GM21723 (cell line): Measurements from ENCODE around the gene C10orf90.

Source experiments
- ATAC-seq: cut with Tn5 transposase; IDR thresholded peaks from one replicate; pipeline ENCODE4 v1.9.1; 2021; ENCODE audit warnings: mild to moderate bottlenecking, moderate library complexity; ENCODE audit not compliant: unreplicated experiment

C10orf90 gene

DNA sequence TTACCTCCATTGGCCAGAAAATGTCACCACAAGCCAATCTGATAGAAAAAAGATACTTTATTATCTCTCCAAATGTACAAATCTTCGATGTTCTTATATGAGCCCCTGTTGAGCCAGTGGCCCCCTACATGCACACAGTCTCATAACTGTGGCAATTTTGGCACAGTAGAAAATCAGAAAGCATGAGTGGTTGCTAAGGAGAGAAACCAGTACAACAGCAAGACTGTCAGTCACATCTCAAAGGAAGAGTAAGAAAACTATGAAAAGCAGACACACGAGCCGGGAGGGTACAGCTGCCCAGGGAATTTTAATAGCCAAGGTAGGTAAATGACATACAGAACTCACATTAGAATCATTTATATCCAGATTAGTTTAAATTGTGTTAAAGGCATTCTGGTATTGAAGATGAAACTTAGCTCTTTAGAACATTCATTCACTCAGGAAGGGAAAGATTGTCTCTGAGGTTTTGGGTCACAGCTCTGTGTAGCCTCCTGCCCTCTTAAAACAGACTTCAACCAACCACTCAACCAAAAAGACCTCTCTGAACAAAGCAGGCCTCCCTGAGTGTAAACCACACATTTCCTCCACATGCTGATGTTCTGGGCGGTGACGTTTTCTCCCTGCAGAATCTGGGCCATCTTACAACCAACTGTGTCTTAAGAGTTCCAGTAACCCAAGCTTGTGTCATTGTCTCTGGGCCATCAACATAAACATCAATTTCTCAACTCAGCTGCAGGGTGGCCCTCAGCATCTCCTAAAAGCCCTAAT lies 201.4 kb downstream of the C10orf90 start:
- ATAC-seq, result no peak

GRCh38 chr10:126468467-126468866 lies 202.0 kb downstream of the C10orf90 start:
- no peak for ATAC-seq

GRCh38 chr10:126465771-126466170 lies 204.7 kb downstream of the C10orf90 start:
- no peak for ATAC-seq

DNA sequence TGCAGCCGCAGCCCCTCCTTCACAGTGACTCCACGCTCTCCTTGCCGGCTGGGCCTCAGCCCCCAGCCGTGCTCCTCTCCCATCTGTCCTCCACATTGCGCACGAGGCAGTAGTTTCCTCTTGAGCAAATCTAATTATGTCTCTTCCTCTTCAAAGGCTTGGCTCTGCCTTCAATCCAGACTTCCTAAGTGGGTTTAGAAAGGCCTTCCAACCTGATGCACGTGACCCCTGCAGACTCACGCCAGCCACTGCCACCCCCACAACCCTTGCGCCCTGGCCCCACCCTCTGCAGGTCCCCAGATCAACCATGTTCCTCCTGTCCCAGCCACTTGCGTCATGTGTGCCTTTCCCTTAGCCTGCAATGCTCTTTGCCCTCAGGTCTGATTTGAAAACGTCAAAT lies 207.2 kb downstream of the C10orf90 start:
- ATAC-seq, result no peak

- ATAC-seq, result no peak
Measured at GRCh38 chr10:126461289-126461940, 209.1 kb downstream of the C10orf90 start.

DNA sequence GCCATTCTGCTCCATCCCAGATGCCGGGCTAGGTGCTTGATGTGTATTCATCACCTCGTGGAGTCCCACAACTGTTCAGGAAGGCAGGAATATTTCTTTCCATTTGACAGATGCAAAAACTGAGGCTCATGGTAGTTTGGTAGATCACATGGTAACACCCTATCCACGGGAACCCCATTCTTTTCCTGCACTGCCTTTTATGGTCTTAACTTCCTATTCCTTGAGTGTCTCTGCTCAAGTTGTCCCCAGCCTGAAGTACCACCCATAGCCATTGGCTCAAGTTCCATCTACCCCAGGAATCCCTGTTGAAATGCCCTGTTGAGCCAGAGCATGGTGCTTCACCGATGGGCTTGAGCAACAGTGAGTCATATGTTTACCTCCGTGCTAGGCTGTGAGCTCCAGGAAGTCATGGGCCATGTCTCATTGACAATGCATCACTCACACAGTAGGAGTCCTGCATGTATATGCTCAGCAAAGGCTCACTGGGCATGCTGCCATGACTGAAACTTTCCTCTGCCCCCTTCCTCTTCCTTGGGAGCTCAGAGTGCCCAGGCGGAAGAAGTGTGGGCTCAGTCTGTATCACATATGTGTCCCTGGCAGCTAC lies 210.5 kb downstream of the C10orf90 start:
- no peak for ATAC-seq

DNA sequence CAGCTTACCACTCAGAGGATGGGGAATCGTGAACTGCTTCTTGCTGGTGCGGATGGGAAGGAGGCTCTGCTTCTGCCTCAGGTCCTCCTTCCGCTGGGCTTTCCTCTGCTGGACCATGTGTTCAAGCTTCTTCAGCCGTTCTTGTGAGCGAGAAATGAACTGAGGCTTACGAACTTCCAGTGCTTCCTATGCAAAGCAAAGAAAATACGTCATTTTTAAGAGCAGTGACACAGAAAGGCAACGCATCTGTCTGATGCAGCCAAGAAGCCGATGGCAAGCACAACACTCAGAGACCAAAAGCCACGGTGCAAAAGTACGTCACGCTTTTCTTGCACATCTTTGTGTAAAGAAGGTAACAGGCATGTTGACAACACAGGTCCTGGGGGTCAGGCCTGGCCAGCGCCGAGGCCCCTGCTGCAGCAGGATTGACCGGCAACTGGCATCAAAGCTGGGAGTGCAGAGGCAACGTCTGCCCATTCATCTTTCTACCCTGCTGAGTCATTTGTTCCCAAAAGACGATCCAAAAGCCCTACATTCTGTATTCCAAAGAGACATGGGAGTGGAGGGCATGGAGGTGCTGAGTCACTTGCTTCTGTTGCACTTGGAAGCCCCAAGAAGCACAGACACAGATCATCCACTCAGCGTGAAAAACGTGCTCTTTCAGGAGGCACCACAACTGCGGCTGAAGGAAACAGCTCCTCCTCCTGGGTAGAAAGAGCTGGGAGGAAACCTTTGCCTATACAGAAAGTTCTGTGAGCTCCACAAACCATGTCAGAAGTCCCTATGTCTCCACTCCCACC lies 211.3 kb downstream of the C10orf90 start:
- ATAC-seq, result no peak

- ATAC-seq, result no peak
Measured at GRCh38 chr10:126458466-126458865, 212.0 kb downstream of the C10orf90 start.

DNA sequence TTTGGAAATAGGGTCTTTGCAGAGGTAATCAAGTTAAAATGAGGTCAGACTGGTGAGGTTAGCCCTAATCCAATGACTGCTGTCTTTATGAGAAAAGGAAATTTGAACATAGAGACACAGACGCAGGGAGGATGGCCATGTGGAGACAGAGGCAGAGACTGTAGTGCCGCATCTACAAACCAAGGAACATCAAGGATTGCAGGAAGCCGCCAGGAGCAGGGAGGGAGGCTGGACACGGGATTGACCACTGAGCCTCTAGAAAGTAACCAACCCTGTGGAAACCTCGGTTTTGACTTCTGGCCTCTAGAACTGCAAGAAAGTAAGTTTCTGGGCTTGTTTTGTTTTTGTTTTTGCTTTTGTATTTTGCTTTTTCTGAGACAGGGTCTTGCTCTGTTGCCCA lies 213.9 kb downstream of the C10orf90 start:
- ATAC-seq, result no peak

DNA sequence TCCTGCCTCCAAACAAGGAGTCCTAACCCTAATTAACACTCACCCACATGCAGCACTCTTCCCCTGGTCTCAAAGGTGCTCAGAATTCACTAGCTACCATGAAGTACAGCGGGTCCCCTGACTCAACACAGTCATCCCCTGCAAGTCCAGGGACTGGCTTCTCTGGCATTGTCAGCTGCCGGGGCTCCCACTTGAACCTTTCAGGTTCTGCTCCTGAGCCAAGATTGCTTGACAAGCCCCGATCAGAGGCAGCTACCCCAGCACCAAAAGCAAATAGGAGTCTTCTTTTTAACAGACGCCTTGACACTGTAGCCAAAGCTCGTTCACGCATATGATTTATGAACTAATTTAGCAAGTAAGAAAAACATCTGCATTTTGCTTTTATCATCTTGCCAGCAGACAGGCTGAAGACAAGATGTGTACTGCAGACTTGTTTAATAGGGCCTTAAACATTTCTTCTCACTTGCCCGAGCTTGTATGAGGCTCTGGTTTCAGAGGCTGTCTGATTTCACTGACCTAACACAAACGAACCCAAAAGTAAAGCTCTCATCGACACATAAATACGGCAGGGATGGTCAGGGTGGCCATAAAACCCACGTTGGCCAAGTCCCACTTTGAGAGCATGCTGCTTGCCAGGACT lies 214.6 kb downstream of the C10orf90 start:
- no peak for ATAC-seq

- ATAC-seq, result no peak
Measured at GRCh38 chr10:126455036-126455765, 215.3 kb downstream of the C10orf90 start.

DNA sequence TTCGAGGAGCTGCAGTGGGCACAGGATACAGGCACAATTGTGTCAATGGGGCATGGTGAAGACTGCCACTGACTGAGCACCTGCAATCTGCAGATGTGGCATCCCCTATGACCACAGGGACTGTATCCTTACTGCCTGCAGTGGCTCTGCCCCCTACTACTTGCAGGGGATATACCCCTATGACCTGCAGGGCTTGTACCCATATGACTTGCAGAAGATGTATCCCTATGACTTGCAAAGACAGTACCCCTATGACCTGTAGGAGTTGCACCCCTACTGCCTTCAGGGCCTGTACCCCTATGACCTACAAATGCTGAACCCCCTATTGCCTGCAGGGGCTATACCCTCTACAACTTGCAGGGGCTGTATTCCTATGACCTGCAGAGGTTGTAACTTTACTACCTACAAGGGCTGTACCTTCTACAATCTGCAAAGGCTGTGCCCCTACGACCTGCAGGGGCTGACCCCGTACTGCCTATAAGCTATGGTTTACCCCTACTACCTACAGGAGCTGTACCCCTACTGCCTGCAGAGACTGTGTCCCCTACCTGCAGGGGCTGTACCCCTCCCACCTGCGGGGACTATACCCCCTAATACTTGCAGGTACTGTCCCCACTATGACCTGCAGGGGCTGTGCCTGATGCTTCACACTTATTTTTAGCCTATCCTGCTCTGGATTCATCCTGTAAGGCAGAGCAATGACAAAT lies 216.3 kb downstream of the C10orf90 start:
- ATAC-seq, result no peak

DNA sequence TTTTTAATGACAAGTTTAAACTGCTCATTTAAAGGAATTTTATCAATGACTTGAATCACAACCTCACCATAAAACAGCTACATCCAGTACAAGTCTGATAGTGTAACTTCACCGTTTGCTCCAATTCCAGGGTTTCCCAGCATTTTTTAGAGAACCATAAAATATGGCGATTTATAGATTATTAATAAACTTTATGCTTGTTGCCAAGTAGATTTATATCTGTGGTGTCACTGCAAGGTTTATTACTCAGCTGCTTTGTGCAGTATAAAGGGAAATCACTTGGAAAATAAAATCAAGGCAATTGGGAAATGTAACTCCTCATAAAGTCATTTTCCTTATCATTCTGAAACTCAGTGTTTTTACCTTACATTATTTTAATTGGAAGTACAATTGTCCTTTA lies 218.2 kb downstream of the C10orf90 start:
- ATAC-seq, result no peak

- no peak for ATAC-seq
Measured at GRCh38 chr10:126448091-126448490, 222.4 kb downstream of the C10orf90 start.

- ATAC-seq, result no peak
Measured at GRCh38 chr10:126439942-126440341, 230.6 kb downstream of the C10orf90 start.

- ATAC-seq, result no peak
Measured at GRCh38 chr10:126438407-126438783, 232.1 kb downstream of the C10orf90 start.

GRCh38 chr10:126437635-126438406 lies 232.7 kb downstream of the C10orf90 start:
- ATAC-seq, result no peak

DNA sequence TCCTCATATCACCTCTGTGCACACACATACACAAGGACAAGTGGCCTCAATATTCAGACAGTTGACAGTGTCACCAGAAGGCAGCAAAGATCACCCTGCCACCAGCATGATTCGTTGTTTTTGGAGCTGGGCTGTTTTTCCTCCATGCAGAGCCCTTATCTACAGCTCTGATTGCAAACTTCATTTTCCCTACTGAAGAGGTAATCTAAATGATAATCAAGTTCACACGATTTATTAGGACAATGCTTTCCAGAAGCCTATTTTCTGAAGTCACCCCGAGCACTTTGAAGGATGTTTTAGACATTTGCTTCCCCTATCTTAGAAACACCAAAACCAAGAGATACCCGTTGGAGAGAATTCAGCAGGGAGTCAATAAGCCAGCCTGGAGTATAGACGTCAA lies 236.3 kb downstream of the C10orf90 start:
- no peak for ATAC-seq

DNA sequence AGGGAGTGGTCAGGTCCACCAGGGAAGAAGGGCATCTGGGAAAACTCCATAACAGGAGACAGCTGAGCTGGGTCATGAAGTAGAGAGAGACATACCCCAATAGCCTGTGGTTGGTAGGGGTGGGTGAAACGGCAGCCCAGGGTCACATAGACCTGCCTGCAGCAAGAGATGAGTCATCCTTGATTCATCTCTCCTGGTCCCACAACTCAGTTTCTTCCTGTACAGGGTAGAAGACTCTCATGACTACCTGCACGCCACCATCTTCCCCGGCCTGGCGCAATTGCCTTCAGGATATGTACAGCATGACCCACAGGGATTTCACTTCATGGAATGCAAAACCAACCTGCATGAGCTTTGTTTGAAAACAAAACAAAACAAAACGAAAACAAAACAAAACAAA lies 237.1 kb downstream of the C10orf90 start:
- ATAC-seq, result no peak
